ENCODE data around the gene MEGF11. TPM values are rescaled to one million over a fixed set of nuclear protein-coding genes. Genes with fewer than 3 reads are reported as not detected.
A peak's percentile ranks its signal among the peaks of the same experiment; 100 is the strongest.

Gene MEGF11
- total RNA-seq, 3 donors from 2014 or later, result not detected

DNA sequence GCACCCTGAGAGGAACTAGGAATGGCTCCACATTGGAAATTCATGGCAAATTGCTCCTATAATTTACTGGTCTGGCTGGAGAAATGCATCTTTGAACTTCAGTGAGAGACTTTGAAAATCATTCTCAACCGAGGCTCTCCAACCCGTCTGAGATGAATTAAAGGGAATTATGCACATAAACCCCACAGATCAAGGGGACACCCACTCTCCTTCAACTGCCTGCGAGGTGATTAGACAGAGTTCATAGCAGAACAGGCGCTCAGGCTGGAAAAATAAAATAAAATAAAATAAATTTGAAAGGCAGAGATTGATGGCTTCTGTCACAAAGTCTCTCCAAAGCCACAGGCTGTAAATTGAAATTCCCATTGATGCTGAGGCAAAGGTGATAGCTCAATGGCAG lies 37.7 kb downstream of the MEGF11 start:
- H3K4me3 ChIP-seq, result no peak overlapping the region
- H3K27me3 ChIP-seq, result no peaks in the 10 kb centered on the region
- no peak overlapping the region for H3K27ac ChIP-seq
- no peak for TF ChIP-seq POLR2AphosphoS5 (IDR thresholded peaks at IDR 0.05)
- no peak for TF ChIP-seq POLR2A (IDR thresholded peaks at IDR 0.05)
- TF ChIP-seq, protein P1, sequence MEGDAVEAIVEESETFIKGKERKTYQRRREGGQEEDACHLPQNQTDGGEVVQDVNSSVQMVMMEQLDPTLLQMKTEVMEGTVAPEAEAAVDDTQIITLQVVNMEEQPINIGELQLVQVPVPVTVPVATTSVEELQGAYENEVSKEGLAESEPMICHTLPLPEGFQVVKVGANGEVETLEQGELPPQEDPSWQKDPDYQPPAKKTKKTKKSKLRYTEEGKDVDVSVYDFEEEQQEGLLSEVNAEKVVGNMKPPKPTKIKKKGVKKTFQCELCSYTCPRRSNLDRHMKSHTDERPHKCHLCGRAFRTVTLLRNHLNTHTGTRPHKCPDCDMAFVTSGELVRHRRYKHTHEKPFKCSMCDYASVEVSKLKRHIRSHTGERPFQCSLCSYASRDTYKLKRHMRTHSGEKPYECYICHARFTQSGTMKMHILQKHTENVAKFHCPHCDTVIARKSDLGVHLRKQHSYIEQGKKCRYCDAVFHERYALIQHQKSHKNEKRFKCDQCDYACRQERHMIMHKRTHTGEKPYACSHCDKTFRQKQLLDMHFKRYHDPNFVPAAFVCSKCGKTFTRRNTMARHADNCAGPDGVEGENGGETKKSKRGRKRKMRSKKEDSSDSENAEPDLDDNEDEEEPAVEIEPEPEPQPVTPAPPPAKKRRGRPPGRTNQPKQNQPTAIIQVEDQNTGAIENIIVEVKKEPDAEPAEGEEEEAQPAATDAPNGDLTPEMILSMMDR (IDR thresholded peaks at IDR 0.05), result no peak
- no peaks in the 10 kb centered on the region for H3K36me3 ChIP-seq
- no peaks in the 10 kb centered on the region for H3K4me1 ChIP-seq
- DNase-seq (ENCODE audit: low spot score in 2 of 2), result no peak
- intact Hi-C loops (cut with DNase I; ENCODE audit: low total_unique reads), result no loop called here
- H3K9me3 ChIP-seq, result no peaks in the 10 kb centered on the region

DNA sequence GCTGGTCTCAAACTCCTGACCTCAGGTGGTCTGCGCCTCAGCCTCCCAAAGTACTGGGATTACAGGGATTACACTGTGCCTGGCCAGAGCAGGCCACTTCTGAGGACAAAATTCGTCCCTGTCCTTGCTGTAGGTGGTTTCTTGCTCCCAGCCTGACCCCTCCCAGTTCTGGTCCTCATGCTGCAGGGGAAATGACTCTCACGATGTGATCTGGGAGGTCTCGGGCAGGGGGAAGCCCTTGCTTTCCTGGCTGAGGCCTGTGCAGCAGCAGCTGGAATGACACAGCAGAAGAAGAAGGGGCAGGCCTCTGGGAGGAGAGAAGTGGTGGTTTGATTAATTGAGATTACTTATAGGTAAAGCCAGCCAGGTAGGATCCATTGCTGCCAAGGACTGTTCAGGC lies 39.3 kb downstream of the MEGF11 start:
- Histone ChIP-seq H3K9me3 (no peaks in the 10 kb centered on the region), H3K4me1 (no peaks in the 10 kb centered on the region), H3K4me3 (no peak overlapping the region), H3K36me3 (no peaks in the 10 kb centered on the region), H3K27me3 (no peaks in the 10 kb centered on the region), H3K27ac (no peak overlapping the region)
- no peak for TF ChIP-seq POLR2AphosphoS5 (IDR thresholded peaks at IDR 0.05)
- TF ChIP-seq, protein P1 (IDR thresholded peaks at IDR 0.05), result no peak
- TF ChIP-seq POLR2A (IDR thresholded peaks at IDR 0.05), result no peak
- no peak for DNase-seq (ENCODE audit: low spot score in 2 of 2)
- intact Hi-C loops (cut with DNase I; ENCODE audit: low total_unique reads), result no loop called here

DNA sequence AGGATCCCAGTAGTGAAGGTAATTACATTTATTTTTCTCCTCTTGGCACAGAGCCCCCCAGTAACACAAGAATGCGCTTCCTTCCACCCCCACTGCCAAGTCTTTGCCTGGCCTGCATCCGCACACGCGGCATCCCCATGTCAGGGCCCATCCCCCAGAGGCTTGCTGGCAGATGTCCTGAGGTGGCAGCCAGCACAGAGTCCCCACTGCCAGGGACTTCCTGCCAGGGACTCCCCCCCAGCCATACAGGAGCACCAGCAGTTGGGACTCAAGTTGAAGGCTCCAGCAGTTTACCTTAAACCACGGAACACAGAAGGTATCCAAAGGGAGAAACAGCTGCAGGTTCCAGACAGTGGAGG lies 41.0 kb downstream of the MEGF11 start:
- DNase-seq (ENCODE audit: low spot score in 2 of 2), result peak in 1 of 2 donors; percentile 37
- TF ChIP-seq POLR2AphosphoS5 (IDR thresholded peaks at IDR 0.05) (no peak), POLR2A (IDR thresholded peaks at IDR 0.05) (no peak)
- TF ChIP-seq, protein P1 (IDR thresholded peaks at IDR 0.05), result no peak
- intact Hi-C loops (cut with DNase I; ENCODE audit: low total_unique reads), result no loop called here
- H3K9me3 ChIP-seq, result no peaks in the 10 kb centered on the region
- H3K4me3 ChIP-seq, result no peak overlapping the region
- no peaks in the 10 kb centered on the region for H3K4me1 ChIP-seq
- H3K36me3 ChIP-seq, result no peaks in the 10 kb centered on the region
- H3K27ac ChIP-seq, result no peak overlapping the region
- no peaks in the 10 kb centered on the region for H3K27me3 ChIP-seq

DNA sequence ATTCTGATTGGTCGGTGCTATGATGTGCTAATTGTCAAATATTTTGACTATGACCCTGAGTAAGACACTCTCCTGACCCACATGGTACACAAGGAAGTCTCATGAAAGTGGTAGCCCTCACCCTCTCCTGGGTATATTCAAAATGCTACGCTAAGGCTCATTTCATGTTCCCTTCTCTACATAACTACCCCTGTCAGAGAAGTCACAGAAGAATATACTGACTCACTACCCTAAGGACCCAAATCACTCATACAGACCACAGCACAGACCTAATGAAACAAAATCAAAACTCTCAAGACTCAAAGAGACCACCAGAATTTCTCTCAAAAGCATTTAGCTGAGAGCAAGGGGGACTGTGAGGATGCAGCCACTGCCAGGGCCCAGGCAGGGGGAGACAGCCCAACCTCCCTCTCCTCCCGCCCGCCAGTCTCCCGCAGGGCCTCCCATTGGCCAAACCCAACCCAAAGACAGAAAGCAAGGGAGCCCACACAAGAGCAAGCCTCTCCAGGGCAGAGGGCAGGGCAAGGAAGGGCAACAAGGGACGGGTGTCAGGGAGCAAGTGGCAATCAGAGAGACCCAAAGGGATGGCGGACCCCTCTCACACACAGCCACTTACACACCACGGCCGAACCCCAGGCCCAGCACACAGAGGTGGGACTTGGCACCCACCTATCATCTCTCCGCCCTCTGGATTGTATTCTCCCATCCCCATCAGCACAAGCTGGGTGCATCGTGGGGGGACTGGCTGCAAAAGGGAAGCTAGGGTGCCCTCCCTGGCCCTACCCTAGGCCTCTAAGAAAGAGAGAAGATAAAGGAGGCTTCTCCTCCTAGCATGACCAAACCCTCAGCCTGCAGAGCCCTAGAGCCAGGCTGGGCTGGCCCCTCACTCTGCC lies 41.6 kb downstream of the MEGF11 start:
- no peaks in the 10 kb centered on the region for H3K27me3 ChIP-seq
- DNase-seq (ENCODE audit: low spot score in 2 of 2), result no peak
- intact Hi-C loops (cut with DNase I; ENCODE audit: low total_unique reads), result no loop called here
- no peaks in the 10 kb centered on the region for H3K9me3 ChIP-seq
- H3K4me3 ChIP-seq, result no peak overlapping the region
- H3K27ac ChIP-seq, result no peak overlapping the region
- TF ChIP-seq POLR2AphosphoS5 (IDR thresholded peaks at IDR 0.05) (no peak), POLR2A (IDR thresholded peaks at IDR 0.05) (no peak)
- TF ChIP-seq, protein P1 (IDR thresholded peaks at IDR 0.05), result no peak
- no peaks in the 10 kb centered on the region for H3K4me1 ChIP-seq
- no peaks in the 10 kb centered on the region for H3K36me3 ChIP-seq

DNA sequence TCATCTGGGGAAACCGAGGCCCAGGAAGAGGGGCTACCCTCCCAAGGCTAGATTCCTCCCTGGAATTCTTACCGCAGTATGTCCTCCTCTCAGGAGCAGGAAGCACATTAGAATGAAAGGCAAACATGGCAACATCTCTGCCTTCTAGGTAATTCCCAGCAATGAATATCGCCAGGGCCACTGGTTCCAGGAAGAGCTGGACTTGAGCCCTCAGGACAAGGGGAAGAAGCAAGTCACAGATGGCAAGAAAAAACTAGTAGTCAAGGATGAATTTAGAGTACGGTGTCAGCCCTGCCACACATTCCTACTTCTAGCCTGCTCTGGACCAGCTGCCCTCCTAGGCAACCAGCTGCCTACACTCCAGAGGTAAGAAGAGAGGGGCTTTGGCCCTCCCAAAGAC lies 42.9 kb downstream of the MEGF11 start:
- intact Hi-C loops (cut with DNase I; ENCODE audit: low total_unique reads), result no loop called here
- TF ChIP-seq POLR2AphosphoS5 (IDR thresholded peaks at IDR 0.05) (no peak), POLR2A (IDR thresholded peaks at IDR 0.05) (no peak)
- TF ChIP-seq, protein P1 (IDR thresholded peaks at IDR 0.05), result no peak

More for the DNA sequence above, 42.9 kb downstream of the MEGF11 start:
- DNase-seq (ENCODE audit: low spot score in 2 of 2), result no peak
- Histone ChIP-seq H3K4me3 (no peak overlapping the region), H3K9me3 (no peaks in the 10 kb centered on the region), H3K27ac (no peak overlapping the region), H3K36me3 (no peaks in the 10 kb centered on the region), H3K27me3 (no peaks in the 10 kb centered on the region), H3K4me1 (no peaks in the 10 kb centered on the region)

Measured in breast epithelium (tissue), 4 donors.